NCI-H526 treated with DMSO at 0.1 percent for 48 hours (cell line): ENCODE results near the gene CCDC141.
"Not testable (repeated sequence)": the region's sequence is repeated elsewhere in the genome, so short reads cannot be mapped to it uniquely, and the experiment has no call there.

Experiments used
- DNase-seq: peaks from one replicate; lab custom pipeline; 2025; lab: John Stamatoyannopoulos, UW

CCDC141 gene

DNA sequence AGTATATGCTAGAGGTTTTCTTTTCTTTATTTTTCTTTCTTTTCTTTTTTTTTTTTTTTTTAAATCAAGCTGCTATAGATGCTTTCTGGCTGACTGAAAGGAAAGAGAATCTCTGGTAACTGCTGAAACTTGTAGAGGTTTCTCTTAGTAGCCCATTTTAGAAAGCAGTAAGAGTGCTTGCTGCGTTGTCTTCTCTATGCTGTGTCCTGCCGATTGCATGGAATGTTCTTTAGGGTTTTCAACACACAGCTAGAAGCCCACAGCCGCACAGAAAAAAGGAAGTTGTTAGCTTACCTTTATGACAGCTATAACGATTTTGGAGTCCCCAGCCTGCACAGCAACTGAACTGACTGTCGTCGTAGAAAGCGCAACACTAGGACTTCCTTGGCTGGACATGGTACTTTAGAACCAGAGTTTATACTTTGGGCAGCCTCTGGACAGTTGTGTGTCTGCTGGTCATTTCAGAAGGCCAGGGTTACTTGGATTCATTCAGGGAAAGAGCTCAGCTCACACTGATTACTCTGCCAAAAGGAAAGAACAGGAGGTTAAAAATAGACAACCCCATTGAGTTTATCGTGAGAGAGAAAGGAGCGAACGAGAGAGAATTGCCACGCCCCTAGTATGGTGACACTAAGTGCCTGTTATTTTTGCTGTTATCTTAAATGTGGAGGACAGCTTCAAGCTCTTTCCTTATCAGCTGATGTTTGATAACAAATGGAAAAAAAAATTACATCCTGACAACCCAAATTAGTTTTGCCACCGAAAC, at the start of gene CCDC141:
Gene CCDC141, minus strand, starts transcription at position 592 of the 766 bp plus-strand sequence. Its CDS starts 196 bp downstream, at position 396.
- no peak for DNase-seq

GRCh38 chr2:179098080-179098689, 48.2 kb upstream of the CCDC141 start:
- DNase-seq, result no peak

- no peak for DNase-seq
Measured at GRCh38 chr2:179097131-179097530, 47.2 kb upstream of the CCDC141 start.

GRCh38 chr2:179096090-179096489, 46.2 kb upstream of the CCDC141 start:
- peak; percentile 56 for DNase-seq

GRCh38 chr2:179092912-179093311, 43.0 kb upstream of the CCDC141 start:
- DNase-seq, result peak; percentile 9

DNA sequence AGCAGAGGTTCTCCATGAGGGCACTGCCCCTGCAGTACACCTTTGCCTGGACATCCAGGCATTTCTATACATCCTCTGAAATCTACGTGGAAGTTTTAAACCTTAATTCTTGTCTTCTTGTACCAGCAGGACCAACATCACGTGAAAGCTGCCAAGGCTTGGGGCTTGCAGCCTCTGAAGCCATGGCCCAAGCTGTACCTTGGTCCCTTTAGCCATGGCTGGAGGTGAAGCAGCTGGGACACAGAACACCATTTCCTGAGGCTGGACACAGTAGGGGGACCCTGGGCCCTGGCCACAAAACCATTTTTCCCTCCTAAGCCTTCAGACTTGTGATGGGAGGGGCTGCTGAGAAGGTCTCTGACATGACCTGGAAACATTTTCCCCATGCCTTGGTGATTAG, 32.8 kb upstream of the CCDC141 start:
- DNase-seq, result no peak

GRCh38 chr2:179081954-179082353, 32.0 kb upstream of the CCDC141 start:
- no peak for DNase-seq

DNA sequence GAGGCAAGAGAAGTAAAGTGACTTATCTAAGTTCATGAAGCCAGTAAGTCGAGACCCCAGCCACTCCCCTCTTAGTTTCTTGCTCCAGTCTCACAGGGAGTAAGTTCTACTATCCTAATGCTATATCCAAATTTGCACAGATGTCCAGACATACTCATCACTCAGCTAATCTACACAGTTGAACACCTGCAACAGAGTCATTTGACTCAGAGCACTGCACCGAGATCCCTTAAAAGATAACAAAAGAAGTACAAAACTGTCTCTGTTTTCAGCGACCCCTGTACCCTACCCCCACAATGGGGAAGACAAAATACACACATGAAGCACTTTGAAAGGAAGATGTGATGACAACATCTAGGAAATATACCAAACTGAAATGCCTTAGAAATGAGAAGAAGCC, 22.6 kb upstream of the CCDC141 start:
- DNase-seq, result no peak

GRCh38 chr2:179071810-179072355, 21.9 kb upstream of the CCDC141 start:
- no peak for DNase-seq

GRCh38 chr2:179070895-179071294, 21.0 kb upstream of the CCDC141 start:
- DNase-seq, result no peak

DNA sequence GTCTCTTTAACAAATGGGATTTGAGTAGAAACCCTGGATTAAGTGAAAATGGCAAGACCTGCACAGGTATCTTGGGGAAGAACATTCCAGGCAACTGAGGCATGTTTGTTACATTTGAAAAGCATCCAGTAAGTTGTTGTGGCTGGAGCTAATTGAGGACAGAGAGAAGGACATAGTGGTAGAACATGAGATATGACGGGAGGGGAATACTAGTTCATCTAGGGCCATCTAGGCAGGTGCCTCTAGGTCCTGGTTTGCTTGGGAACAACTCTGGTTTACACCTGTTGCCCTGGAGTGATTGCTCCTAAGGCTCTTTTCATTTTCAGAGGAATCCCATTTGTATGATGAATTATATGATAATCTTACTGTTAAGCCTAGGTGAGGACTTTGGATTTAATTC, 19.7 kb upstream of the CCDC141 start:
- DNase-seq, result no peak

DNA sequence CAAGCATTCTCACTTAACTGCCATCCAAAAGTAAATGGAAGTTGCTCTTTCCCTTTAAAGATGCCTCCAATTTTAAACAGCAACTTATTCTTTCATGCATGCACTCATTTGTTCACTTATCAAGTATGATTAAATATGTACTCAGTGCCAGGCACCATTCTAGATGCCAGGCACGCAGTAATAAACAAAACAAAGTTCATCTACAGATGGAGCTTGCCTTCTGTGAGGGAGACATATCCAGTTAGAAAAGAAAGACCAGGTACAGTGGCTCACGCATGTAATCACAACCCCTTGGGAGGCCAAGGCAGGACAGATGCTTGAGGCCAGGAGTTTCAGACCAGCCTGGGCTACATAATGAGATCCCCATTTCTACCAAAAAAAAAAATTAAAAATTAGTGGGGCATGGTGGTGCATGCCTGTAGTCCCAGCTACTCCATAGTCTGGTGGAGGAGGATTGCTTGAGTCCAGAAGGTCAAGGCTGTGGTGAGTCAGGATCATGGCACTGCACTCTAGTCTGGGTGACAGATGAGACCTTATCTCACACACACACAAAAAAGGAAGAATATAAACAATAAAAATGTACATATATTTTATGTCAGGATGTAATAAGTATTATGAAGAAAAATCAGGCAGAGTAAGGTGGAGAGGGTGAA, 19.2 kb upstream of the CCDC141 start:
- no peak for DNase-seq

DNA sequence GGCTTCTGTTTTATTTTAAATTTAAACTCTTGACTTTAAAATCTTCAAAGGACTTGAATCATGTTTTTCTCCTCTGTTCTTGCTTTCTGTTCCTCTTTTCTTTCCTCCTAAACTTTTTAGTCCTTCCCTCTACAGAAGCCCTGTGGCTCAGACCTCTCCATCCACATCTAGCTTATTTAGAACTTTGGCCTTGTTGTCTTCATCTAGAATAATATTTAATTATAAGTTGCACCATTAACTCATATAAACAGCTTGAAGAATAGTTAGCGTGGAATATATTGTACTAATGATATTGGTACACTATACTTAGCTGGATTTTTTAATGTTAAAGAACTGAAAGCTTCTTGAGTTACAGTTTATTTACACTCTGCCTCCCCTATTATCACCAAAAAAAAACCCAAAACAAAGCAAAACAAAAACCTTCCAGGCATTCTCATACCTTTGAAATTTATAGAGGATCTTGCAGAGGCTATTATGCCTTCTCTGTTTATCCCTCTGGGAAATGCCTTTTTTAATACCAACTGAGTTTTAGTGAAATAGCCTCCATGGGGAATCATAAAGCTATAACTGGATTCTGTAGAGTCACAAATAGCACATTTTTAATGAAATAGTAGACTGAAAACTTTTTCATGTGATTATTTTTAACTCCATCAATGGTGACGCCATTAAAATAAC, 9.2 kb upstream of the CCDC141 start:
- no peak for DNase-seq

- DNase-seq, result no peak
Measured at GRCh38 chr2:179057737-179058136, 7.8 kb upstream of the CCDC141 start.

GRCh38 chr2:179053568-179053967, 3.6 kb upstream of the CCDC141 start:
- not testable (repeated sequence) for DNase-seq

- DNase-seq, result no peak
Measured at GRCh38 chr2:179051250-179051649, 1.3 kb upstream of the CCDC141 start.

GRCh38 chr2:179050755-179051154, 818 bp upstream of the CCDC141 start:
- no peak for DNase-seq

- no peak for DNase-seq
Measured at GRCh38 chr2:179049203-179049545, 763 bp downstream of the CCDC141 start.

- no peak for DNase-seq
Measured at GRCh38 chr2:179048099-179048498, 1.8 kb downstream of the CCDC141 start.

DNA sequence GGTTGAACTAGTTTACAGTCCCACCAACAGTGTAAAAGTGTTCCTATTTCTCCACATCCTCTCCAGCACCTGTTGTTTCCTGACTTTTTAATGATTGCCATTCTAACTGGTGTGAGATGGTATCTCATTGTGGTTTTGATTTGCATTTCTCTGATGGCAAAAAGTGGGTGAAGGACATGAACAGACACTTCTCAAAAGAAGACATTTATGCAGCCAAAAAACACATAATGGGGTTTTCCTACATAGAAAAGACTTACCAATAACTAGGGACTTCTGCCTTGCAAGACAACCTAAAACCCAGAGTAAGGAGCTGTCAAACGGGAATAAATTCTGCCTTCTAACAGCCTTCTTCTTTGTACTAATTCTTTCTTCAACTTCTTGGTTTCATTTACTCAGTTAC, 4.3 kb downstream of the CCDC141 start:
- DNase-seq, result not testable (repeated sequence)

- no peak for DNase-seq
Measured at GRCh38 chr2:179044500-179044899, 5.4 kb downstream of the CCDC141 start.

GRCh38 chr2:179037807-179038206, 12.1 kb downstream of the CCDC141 start:
- DNase-seq, result no peak
